Neural cell (in vitro differentiated cells): ENCODE measurements around the gene SLC9C1.

Source experiments
- EP300 ChIP-seq: fragments of 450-650 bp; conservative IDR thresholded peaks from 2 replicates; pipeline ENCODE4 v1.6.1; 2014; ENCODE audit warnings: antibody characterized with exemption, mild to moderate bottlenecking, moderate library complexity; ENCODE audit not compliant: poor library complexity, severe bottlenecking
- EZH2 ChIP-seq: fragments of 200-600, 300-800 bp; shearing (Covaris generic), sonication (generic); IDR thresholded peaks from 2 replicates; pipeline ENCODE4 v1.6.1; 2014; ENCODE audit warnings: antibody characterized with exemption, low read length, borderline replicate concordance, mild to moderate bottlenecking; ENCODE audit not compliant: insufficient read depth, poor library complexity, severe bottlenecking
- MXI1 ChIP-seq: fragments of 450-650 bp; conservative IDR thresholded peaks from 2 replicates; pipeline ENCODE4 v1.6.1; 2014; ENCODE audit warnings: antibody characterized with exemption, mild to moderate bottlenecking; ENCODE audit not compliant: poor library complexity, severe bottlenecking
- POLR2AphosphoS5 ChIP-seq: IDR thresholded peaks from 2 replicates; pipeline ENCODE4 v1.6.1; 2012
- REST ChIP-seq: IDR thresholded peaks from 2 replicates; pipeline ENCODE4 v1.6.1; 2012; ENCODE audit warnings: borderline replicate concordance
- SMC3 ChIP-seq: fragments of 450-650 bp; conservative IDR thresholded peaks from 2 replicates; pipeline ENCODE4 v1.6.1; 2014; ENCODE audit warnings: antibody characterized with exemption, mild to moderate bottlenecking, moderate library complexity; ENCODE audit not compliant: poor library complexity
- TAF1 ChIP-seq: IDR thresholded peaks from 2 replicates; pipeline ENCODE4 v1.6.1; 2012; ENCODE audit warnings: low read depth
- TF ChIP-seq, protein P1 (sequence below): fragments of 450-650 bp; IDR thresholded peaks from 2 replicates; pipeline ENCODE4 v1.5.1; 2014; ENCODE audit warnings: antibody characterized with exemption, mild to moderate bottlenecking, moderate library complexity; ENCODE audit not compliant: poor library complexity, severe bottlenecking

GRCh38 chr3:112319516-112320276 lies 25.7 kb upstream of the SLC9C1 start:
- TF ChIP-seq, protein P1, sequence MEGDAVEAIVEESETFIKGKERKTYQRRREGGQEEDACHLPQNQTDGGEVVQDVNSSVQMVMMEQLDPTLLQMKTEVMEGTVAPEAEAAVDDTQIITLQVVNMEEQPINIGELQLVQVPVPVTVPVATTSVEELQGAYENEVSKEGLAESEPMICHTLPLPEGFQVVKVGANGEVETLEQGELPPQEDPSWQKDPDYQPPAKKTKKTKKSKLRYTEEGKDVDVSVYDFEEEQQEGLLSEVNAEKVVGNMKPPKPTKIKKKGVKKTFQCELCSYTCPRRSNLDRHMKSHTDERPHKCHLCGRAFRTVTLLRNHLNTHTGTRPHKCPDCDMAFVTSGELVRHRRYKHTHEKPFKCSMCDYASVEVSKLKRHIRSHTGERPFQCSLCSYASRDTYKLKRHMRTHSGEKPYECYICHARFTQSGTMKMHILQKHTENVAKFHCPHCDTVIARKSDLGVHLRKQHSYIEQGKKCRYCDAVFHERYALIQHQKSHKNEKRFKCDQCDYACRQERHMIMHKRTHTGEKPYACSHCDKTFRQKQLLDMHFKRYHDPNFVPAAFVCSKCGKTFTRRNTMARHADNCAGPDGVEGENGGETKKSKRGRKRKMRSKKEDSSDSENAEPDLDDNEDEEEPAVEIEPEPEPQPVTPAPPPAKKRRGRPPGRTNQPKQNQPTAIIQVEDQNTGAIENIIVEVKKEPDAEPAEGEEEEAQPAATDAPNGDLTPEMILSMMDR, result no peak
- TF ChIP-seq EZH2, result no peak
- TF ChIP-seq SMC3, result no peak
- no peak for TF ChIP-seq POLR2AphosphoS5
- no peak for TF ChIP-seq MXI1
- TF ChIP-seq REST, result no peak
- no peak for TF ChIP-seq EP300
- no peak for TF ChIP-seq TAF1
